Gastrocnemius medialis (tissue), 4 donors: ENCODE results near the gene GPC6.

ENCODE experiments used
- CTCF ChIP-seq, 5 experiments: fragments of 450-650 bp in 3 of 5; fragments of 200-600 bp in 2 of 5; sonication (generic) in 2 of 5; IDR thresholded peaks in 4 of 5; conservative IDR thresholded peaks in 1 of 5; 1 replicate in 4 of 5; 2 replicates in 1 of 5; pipeline ENCODE4 v1.5.1; 2016 to 2019; ENCODE audit warnings: antibody characterized with exemption in 5 of 5, mild to moderate bottlenecking in 3 of 5, moderate library complexity in 3 of 5
- POLR2A ChIP-seq, 2 donors: fragments of 450-650 bp; IDR thresholded peaks; one replicate each; pipeline ENCODE4 v1.6.1; 2017; ENCODE audit warnings: antibody characterized with exemption in 2 of 2, mild to moderate bottlenecking in 2 of 2, moderate library complexity in 2 of 2

GRCh38 chr13:94121686-94122085, 895.1 kb downstream of the GPC6 start:
- TF ChIP-seq CTCF (IDR thresholded peaks at IDR 0.05 in 4 of 5, conservative IDR thresholded peaks at IDR 0.05 in 1 of 5) (no peak), POLR2A (IDR thresholded peaks at IDR 0.05) (no peak)
